Muscle of leg (tissue), 11 donors: ENCODE measurements around the gene MSI2. TPM values are rescaled to one million over a fixed set of nuclear protein-coding genes. Genes with fewer than 3 reads are reported as not detected.

Source experiments
- DNase-seq: peaks from one replicate; pipeline ENCODE4 v3.0.0; 2013
- H3K27ac ChIP-seq: one replicate; pipeline ENCODE4 v1.5.1; 2013; ENCODE audit warnings: mild to moderate bottlenecking, low read length, control low read depth
- H3K27me3 ChIP-seq: one replicate; pipeline ENCODE4 v1.6.1; 2013; ENCODE audit warnings: low read length; ENCODE audit not compliant: control insufficient read depth, insufficient read depth
- H3K36me3 ChIP-seq: one replicate; pipeline ENCODE4 v1.6.1; 2013; ENCODE audit warnings: low read length; ENCODE audit not compliant: control insufficient read depth, insufficient read depth
- H3K4me1 ChIP-seq: one replicate; pipeline ENCODE4 v1.6.1; 2013; ENCODE audit warnings: low read length; ENCODE audit not compliant: control insufficient read depth, insufficient read depth
- H3K4me3 ChIP-seq: one replicate; pipeline ENCODE4 v1.5.1; 2013; ENCODE audit warnings: low read length, control low read depth
- H3K9me3 ChIP-seq: replicated peaks from 2 replicates; pipeline ENCODE4 v1.6.1; 2013; ENCODE audit warnings: low read depth, low read length; ENCODE audit not compliant: control insufficient read depth
- WGBS: methylation state at CpG from one replicate; pipeline ENCODE4 v1.1.5; 2013; ENCODE audit warnings: missing lambda C conversion rate; ENCODE audit not compliant: insufficient coverage; 5-methylcytosine and 5-hydroxymethylcytosine counted together
- polyA plus RNA-seq, 8 donors: library from polyadenylated mRNA; unstranded; fragments of 120-200 nt; gene quantifications; one replicate each; pipeline versions ENCODE4 v1.2.1 to v1.2.3, GENCODE V29; 2013; ENCODE audit warnings: inconsistent platforms in 1 of 8, low replicate concordance in 1 of 8; ENCODE audit not compliant: insufficient read length in 8 of 8, insufficient read depth in 1 of 8
- total RNA-seq: library from RNA; stranded (reverse); fragments of 120-200 nt; gene quantifications from one replicate; pipeline ENCODE4 v1.2.4, GENCODE V29; 2013

The MSI2 gene
- total and polyA plus RNA-seq, 9 donors, result 21.5 to 32.0 (median 27.4) TPM

DNA sequence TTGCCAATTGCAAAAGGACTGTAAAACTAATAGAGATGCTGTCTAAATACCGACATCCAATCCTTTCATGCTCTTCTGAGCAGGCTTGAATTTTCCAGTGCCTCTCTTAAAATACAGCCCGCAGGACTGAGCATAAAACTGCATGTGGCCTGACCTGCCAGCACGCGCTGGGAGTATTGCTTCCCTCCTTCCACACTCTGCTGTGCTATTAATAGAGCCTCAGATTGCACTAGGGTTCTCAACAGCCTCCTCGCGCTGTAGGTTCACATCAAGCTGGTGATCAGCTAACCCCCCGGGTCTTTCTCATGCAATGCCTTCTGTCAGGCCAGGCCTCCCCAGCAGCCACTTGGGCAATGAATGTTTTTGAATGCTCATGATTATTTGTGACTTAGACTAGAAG lies 14.2 kb upstream of the MSI2 start:
- Histone ChIP-seq H3K27me3 (peaks cover 7% of the 10 kb centered on the region), H3K27ac (no peak overlapping the region), H3K36me3 (no peaks in the 10 kb centered on the region), H3K4me1 (peaks cover 9% of the 10 kb centered on the region), H3K9me3 (no peaks in the 10 kb centered on the region), H3K4me3 (no peak overlapping the region)
- DNase-seq, result peak; percentile 37
- WGBS, result 29% methylated on average over 4 of the region's 7 CpGs

DNA sequence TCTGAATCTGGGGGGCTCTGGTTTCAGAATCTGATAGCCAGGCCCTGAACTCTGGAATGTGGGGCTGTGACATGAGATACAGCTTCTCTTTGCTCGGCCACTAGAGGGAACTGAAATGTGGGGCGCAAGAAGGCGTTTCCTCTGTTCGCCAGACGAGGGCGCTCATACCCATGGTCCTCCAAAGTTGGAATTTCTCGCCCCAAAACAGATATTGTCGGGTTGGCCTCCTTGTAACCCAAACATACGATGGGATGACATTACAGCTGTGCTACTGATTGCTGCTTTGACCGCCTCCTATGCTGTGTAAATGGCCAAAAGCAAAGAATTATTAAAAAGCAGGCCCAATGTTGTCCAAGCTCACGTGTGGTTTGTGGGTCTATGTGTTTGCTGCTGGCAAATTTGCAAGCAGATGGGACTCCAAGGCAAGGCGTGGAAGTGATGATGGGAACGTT lies 13.1 kb upstream of the MSI2 start:
- H3K4me1 ChIP-seq, result peaks cover 9% of the 10 kb centered on the region
- no peak overlapping the region for H3K27ac ChIP-seq
- H3K36me3 ChIP-seq, result no peaks in the 10 kb centered on the region
- H3K4me3 ChIP-seq, result no peak overlapping the region
- WGBS, result 25% methylated on average over 10 of the region's 13 CpGs
- no peaks in the 10 kb centered on the region for H3K9me3 ChIP-seq
- peak; percentile 43 for DNase-seq
- H3K27me3 ChIP-seq, result peaks cover 7% of the 10 kb centered on the region

GRCh38 chr17:57245786-57246185 lies 10.5 kb upstream of the MSI2 start:
- Histone ChIP-seq H3K27ac (no peak overlapping the region), H3K36me3 (no peaks in the 10 kb centered on the region), H3K9me3 (no peaks in the 10 kb centered on the region), H3K4me3 (no peak overlapping the region), H3K27me3 (peaks cover 7% of the 10 kb centered on the region), H3K4me1 (peaks cover 9% of the 10 kb centered on the region)
- 87% methylated on average over 4 of the region's 10 CpGs for WGBS
- no peak for DNase-seq

GRCh38 chr17:57246257-57246656 lies 10.1 kb upstream of the MSI2 start:
- Histone ChIP-seq H3K4me3 (no peak overlapping the region), H3K27ac (no peak overlapping the region), H3K4me1 (peaks cover 9% of the 10 kb centered on the region), H3K27me3 (peaks cover 7% of the 10 kb centered on the region), H3K9me3 (no peaks in the 10 kb centered on the region), H3K36me3 (no peaks in the 10 kb centered on the region)
- DNase-seq, result no peak
- no CpG with 5 or more reads among the region's 3 CpGs for WGBS

GRCh38 chr17:57247261-57247660 lies 9.1 kb upstream of the MSI2 start:
- H3K27ac ChIP-seq, result no peak overlapping the region
- 93% methylated on average over 4 of the region's 6 CpGs for WGBS
- peaks cover 6% of the 10 kb centered on the region for H3K27me3 ChIP-seq

DNA sequence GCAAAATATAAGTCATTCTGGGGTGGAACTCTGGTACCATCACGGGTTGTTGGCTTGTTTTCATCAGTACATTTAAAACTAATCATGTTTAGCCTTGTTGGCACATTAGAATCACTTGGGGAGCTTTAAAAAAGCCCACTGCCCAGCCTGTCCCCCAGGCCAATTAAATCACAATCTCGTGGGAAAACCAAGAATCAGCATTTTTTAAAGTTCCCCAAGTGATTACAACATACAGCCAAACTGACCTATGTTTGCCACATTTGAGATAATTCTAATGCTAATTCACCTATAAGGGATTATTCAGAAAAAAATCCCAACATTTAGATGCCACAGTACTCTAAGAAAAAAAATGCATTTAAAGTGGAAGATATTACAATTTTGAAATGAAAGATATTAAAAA lies 8.4 kb upstream of the MSI2 start:
- 83% methylated on average over 1 of the region's 2 CpGs for WGBS
- Histone ChIP-seq H3K27ac (no peak overlapping the region), H3K4me3 (no peak overlapping the region), H3K27me3 (peaks cover 2% of the 10 kb centered on the region), H3K9me3 (no peaks in the 10 kb centered on the region), H3K36me3 (no peaks in the 10 kb centered on the region), H3K4me1 (no peaks in the 10 kb centered on the region)
- DNase-seq, result no peak

More at GRCh38 chr17:57247261-57247660, 9.1 kb upstream of the MSI2 start:
- Histone ChIP-seq H3K4me1 (peaks cover 4% of the 10 kb centered on the region), H3K36me3 (no peaks in the 10 kb centered on the region), H3K4me3 (no peak overlapping the region), H3K9me3 (no peaks in the 10 kb centered on the region)
- DNase-seq, result no peak

GRCh38 chr17:57249520-57249919 lies 6.8 kb upstream of the MSI2 start:
- H3K36me3 ChIP-seq, result no peaks in the 10 kb centered on the region
- no peaks in the 10 kb centered on the region for H3K9me3 ChIP-seq
- H3K27ac ChIP-seq, result no peak overlapping the region
- no peak overlapping the region for H3K4me3 ChIP-seq
- H3K4me1 ChIP-seq, result no peaks in the 10 kb centered on the region
- no CpG with 5 or more reads among the region's 1 CpG for WGBS
- peaks cover 5% of the 10 kb centered on the region for H3K27me3 ChIP-seq
- DNase-seq, result no peak

- H3K4me3 ChIP-seq, result no peak overlapping the region
- H3K4me1 ChIP-seq, result peaks cover 3% of the 10 kb centered on the region
- DNase-seq, result no peak
- no peaks in the 10 kb centered on the region for H3K9me3 ChIP-seq
- H3K27ac ChIP-seq, result no peak overlapping the region
- peaks cover 8% of the 10 kb centered on the region for H3K27me3 ChIP-seq
- no CpG with 5 or more reads among the region's 1 CpG for WGBS
- no peaks in the 10 kb centered on the region for H3K36me3 ChIP-seq
Measured at GRCh38 chr17:57251211-57251787, 5.0 kb upstream of the MSI2 start.

DNA sequence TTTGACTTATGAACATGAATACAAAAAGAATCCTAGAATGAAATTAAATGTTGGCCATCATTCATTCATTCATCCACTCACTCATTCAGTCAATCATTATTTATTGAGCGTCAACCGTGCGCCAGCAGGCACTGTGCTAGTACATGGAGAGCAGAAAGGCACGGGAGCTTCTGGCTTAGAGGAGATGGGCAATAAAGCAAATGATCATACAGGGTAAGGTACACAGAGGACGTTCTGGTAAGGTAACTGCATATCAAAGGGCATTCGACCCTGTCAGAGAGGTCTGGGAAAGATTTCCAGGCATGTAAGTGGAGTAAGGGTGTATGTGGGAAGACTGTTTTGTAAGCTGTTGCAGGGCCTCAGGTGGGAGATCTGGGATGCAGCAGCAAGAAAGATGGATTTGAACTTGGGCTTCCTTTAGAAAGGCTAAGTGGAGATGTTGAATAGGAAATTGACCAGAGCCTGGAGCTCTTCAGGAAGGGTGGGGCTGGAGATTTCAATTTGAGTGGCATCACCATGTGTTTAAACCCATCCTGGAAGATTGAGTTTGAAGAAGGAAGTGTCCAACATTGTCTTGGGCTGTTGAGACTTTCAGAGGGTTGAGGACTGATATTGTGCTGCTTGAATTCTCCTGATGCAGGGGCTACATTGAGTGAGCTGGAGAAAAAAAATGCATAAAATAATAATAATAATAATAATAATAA lies 2.8 kb upstream of the MSI2 start:
- no peak overlapping the region for H3K27ac ChIP-seq

GRCh38 chr17:57255182-57255775 lies 1.0 kb upstream of the MSI2 start:
- Histone ChIP-seq H3K9me3 (no peaks in the 10 kb centered on the region), H3K27me3 (peaks cover 10% of the 10 kb centered on the region), H3K27ac (peak overlapping the region; percentile 52), H3K4me1 (peaks cover 19% of the 10 kb centered on the region), H3K4me3 (peak overlapping the region; percentile 54), H3K36me3 (peaks cover 3% of the 10 kb centered on the region)
- WGBS, result 18% methylated on average over 11 of the region's 16 CpGs
- no peak for DNase-seq

More for the DNA sequence above, 2.8 kb upstream of the MSI2 start:
- no peak overlapping the region for H3K4me3 ChIP-seq
- peaks cover 14% of the 10 kb centered on the region for H3K4me1 ChIP-seq
- 39% methylated on average over 4 of the region's 6 CpGs for WGBS
- no peak for DNase-seq
- H3K9me3 ChIP-seq, result no peaks in the 10 kb centered on the region
- H3K36me3 ChIP-seq, result no peaks in the 10 kb centered on the region
- H3K27me3 ChIP-seq, result peaks cover 9% of the 10 kb centered on the region
